ENCODE measurements around the gene ABR.
"Not testable (repeated sequence)": the region's sequence is repeated elsewhere in the genome, so short reads cannot be mapped to it uniquely, and the experiment has no call there.

ABR gene

GRCh38 chr17:1069847-1070246 lies 109.9 kb downstream of the ABR start:
- FAIRE-seq = no peak

- no peak for FAIRE-seq
Observed at GRCh38 chr17:1068356-1068755, 111.4 kb downstream of the ABR start.

- no peak for FAIRE-seq
Observed at GRCh38 chr17:1067282-1067956, 112.4 kb downstream of the ABR start.

GRCh38 chr17:1065416-1065815 lies 114.4 kb downstream of the ABR start:
- FAIRE-seq = not testable (repeated sequence)

- FAIRE-seq = no peak
Observed at GRCh38 chr17:1060991-1061390, 118.8 kb downstream of the ABR start.

GRCh38 chr17:1059131-1059795 lies 120.5 kb downstream of the ABR start:
- FAIRE-seq = no peak

GRCh38 chr17:1058423-1059130 lies 121.2 kb downstream of the ABR start:
- FAIRE-seq = no peak

GRCh38 chr17:1056761-1057160 lies 123.0 kb downstream of the ABR start:
- FAIRE-seq = no peak

GRCh38 chr17:1055751-1056645 lies 123.8 kb downstream of the ABR start:
- FAIRE-seq = no peak

GRCh38 chr17:1055231-1055630 lies 124.5 kb downstream of the ABR start:
- no peak for FAIRE-seq

GRCh38 chr17:1054656-1055055 lies 125.1 kb downstream of the ABR start:
- FAIRE-seq = no peak

GRCh38 chr17:1053661-1054360 lies 126.0 kb downstream of the ABR start:
- no peak for FAIRE-seq

- FAIRE-seq = no peak
Observed at GRCh38 chr17:1050996-1051925, 128.5 kb downstream of the ABR start.

GRCh38 chr17:1050246-1050995 lies 129.4 kb downstream of the ABR start:
- no peak for FAIRE-seq

- no peak for FAIRE-seq
Observed at GRCh38 chr17:1049446-1050225, 130.1 kb downstream of the ABR start.

- not testable (repeated sequence) for FAIRE-seq
Observed at GRCh38 chr17:1048516-1049115, 131.2 kb downstream of the ABR start.

GRCh38 chr17:1047879-1048470 lies 131.8 kb downstream of the ABR start:
- no peak for FAIRE-seq

- FAIRE-seq = no peak
Observed at GRCh38 chr17:1047177-1047878, 132.5 kb downstream of the ABR start.

Measured in colon (tissue), 2 donors.